ENCODE results near the gene CCDC186. TPM values are rescaled to one million over a fixed set of nuclear protein-coding genes. Genes with fewer than 3 reads are reported as not detected.

CCDC186 gene
- total and polyA plus RNA-seq, 2 of the 4 experiments (the other 2 are of a cell fraction): 3.0 to 6.1 TPM

DNA sequence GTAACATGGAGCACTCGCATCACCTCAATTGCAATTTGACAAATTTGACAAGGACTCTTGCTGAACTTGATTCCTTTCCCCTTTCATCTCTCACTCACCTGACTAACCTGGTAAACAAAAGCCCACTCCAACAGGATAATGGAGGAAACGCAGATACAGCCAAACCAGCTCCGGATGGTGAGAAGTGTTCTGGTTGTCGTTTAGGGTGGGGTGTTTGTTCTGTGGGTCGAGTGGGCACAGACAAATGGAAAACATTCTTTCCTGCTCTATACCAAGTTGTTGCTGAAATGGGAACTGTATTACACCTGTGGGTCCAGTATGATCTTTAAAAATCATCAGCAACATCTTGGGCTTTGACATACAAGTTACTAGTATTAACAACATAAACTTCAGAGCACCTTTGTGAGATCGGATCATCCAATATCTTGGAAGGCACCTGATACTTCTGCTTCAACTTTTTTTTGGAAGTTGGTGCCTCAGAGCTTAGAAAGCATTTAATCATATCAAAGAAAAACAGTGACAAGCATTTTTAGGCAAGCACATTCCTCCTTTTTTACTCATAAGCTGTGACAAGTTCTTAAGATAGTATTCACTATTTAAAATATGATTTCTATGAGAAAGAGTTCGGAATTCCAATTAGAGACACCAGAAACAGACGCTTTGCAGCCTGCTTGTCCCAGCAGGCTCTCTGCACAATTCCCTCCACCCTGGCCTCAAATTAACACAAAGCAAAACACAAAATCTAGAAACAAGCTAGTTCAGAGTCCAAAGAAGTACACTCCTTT, 58.1 kb downstream of the CCDC186 start:
- Histone ChIP-seq H3K36me3 (ENCODE audit: control insufficient read depth, insufficient read depth, low read length) (no peaks in the 10 kb centered on the region), H3K9me3 (ENCODE audit: control insufficient read depth, insufficient read depth, low read length) (no peaks in the 10 kb centered on the region), H3K4ac (ENCODE audit: low read depth, low read length) (no peak overlapping the region), H3K79me1 (ENCODE audit: low read depth in 1 of 2, low read length in 2 of 2) (no peaks in the 10 kb centered on the region), H3K4me3 (ENCODE audit: insufficient read depth, low read depth, low read length) (no peak overlapping the region), H3K18ac (ENCODE audit: low read depth, low read length) (no peak overlapping the region), H3K27ac (ENCODE audit: insufficient read depth, low read length) (no peak overlapping the region), H2BK120ac (ENCODE audit: low read depth, low read length) (no peak overlapping the region), H4K8ac (ENCODE audit: low read depth in 2 of 2, low read length in 2 of 2) (no peak overlapping the region), H2BK20ac (ENCODE audit: low read depth, low read length) (no peak overlapping the region), H2BK5ac (ENCODE audit: low read depth, low read length, poor library complexity, severe bottlenecking) (no peak overlapping the region), H4K5ac (ENCODE audit: low read depth, low read length) (no peak overlapping the region), H3K56ac (ENCODE audit: extremely low read depth, insufficient read depth, low read length) (no peak overlapping the region), H4K91ac (ENCODE audit: insufficient read depth, low read depth, low read length) (no peak overlapping the region), H3K9me1 (ENCODE audit: insufficient read depth, low read length) (no peaks in the 10 kb centered on the region), H4K20me1 (ENCODE audit: insufficient read depth, low read length) (no peaks in the 10 kb centered on the region), H3K14ac (replicated peaks; ENCODE audit: low read depth, low read length) (no peak overlapping the region), H3K9ac (ENCODE audit: low read depth, low read length) (no peak overlapping the region), H2BK15ac (ENCODE audit: low read depth, low read length) (no peak overlapping the region), H2AK9ac (replicated peaks; ENCODE audit: low read depth, low read length, poor library complexity) (no peak overlapping the region), H3K4me1 (ENCODE audit: control insufficient read depth, insufficient read depth, low read length) (no peaks in the 10 kb centered on the region), H3K4me2 (ENCODE audit: low read depth, low read length) (no peak overlapping the region), H3K23ac (ENCODE audit: low read depth, low read length) (no peak overlapping the region), H2AFZ (replicated peaks; ENCODE audit: low read length, poor library complexity) (no peak overlapping the region), H2AK5ac (ENCODE audit: low read depth, low read length) (no peak overlapping the region), H3K27me3 (ENCODE audit: control insufficient read depth, insufficient read depth, low read length) (peaks cover 5% of the 10 kb centered on the region)
- no TSS peak for BruUV-seq (replicated peaks)
- dilution Hi-C loops (cut with HindIII; ENCODE audit: low sequenced_read_pairs, unreplicated experiment): no loop called here
- in situ Hi-C loops (cut with MboI; ENCODE audit: low sequenced_read_pairs): no loop called here
- TF ChIP-seq MXI1 (IDR thresholded peaks at IDR 0.05; ENCODE audit: borderline replicate concordance, low read depth, low read length) (no peak), RAD21 (IDR thresholded peaks at IDR 0.05; ENCODE audit: low read length) (no peak), NFE2L2 (IDR thresholded peaks at IDR 0.05; ENCODE audit: low read depth, low read length) (no peak), CHD1 (IDR thresholded peaks at IDR 0.05; ENCODE audit: low read depth, low read length) (no peak), RFX5 (IDR thresholded peaks at IDR 0.05; ENCODE audit: low read depth, low read length) (no peak), RCOR1 (IDR thresholded peaks at IDR 0.05; ENCODE audit: insufficient replicate concordance, low read length) (no peak), MAZ (IDR thresholded peaks at IDR 0.05; ENCODE audit: borderline replicate concordance, low read depth, low read length) (no peak)
- intact Hi-C loops (cut with micrococcal nuclease): no loop called here
- ChIA-PET POLR2A (ENCODE audit: unreplicated experiment) (no interaction called here), CTCF (interaction anchor here (1.5 kb wide), 1 partner anchor 317 kb away, joined by 3 read pairs; no protein-coding TSS in a partner anchor)
- ATAC-seq (ENCODE audit: low read depth) (no peak), DNase-seq (no peak)
- WGBS, 2 experiments (ENCODE audit: extremely low coverage in 2 of 2, insufficient read length in 1 of 2): no CpG with 5 or more reads among the region's 8 CpGs
